Glomerular endothelial cell (primary cell): ENCODE measurements around the gene CDH23. TPM values are rescaled to one million over a fixed set of nuclear protein-coding genes. Genes with fewer than 3 reads are reported as not detected.

Experiments
- DNase-seq: peaks from one replicate; pipeline ENCODE4 v3.0.0-alpha.2; 2011; ENCODE audit warnings: low read depth, low spot score; ENCODE audit errors: extremely low read depth
- total RNA-seq: library from RNA; depleted of rRNA; stranded (reverse); fragments of >200 nt; gene quantifications from 2 replicates; pipeline ENCODE4 v1.2.3, GENCODE V29; 2015

The CDH23 gene
- total RNA-seq, 1 donor from 2014 or later, result not detected

GRCh38 chr10:71530781-71531180 is 134.1 kb downstream of the CDH23 start:
- no peak for DNase-seq

GRCh38 chr10:71531485-71532446 is 135.0 kb downstream of the CDH23 start:
- DNase-seq, result no peak

- DNase-seq, result no peak
Observed at GRCh38 chr10:71532878-71533277, 136.2 kb downstream of the CDH23 start.

GRCh38 chr10:71533936-71534335 is 137.2 kb downstream of the CDH23 start:
- DNase-seq, result no peak

- no peak for DNase-seq
Observed at GRCh38 chr10:71534568-71535194, 138.0 kb downstream of the CDH23 start.

GRCh38 chr10:71536332-71536731 is 139.6 kb downstream of the CDH23 start:
- DNase-seq, result no peak

GRCh38 chr10:71537125-71537524 is 140.4 kb downstream of the CDH23 start:
- no peak for DNase-seq

- DNase-seq, result no peak
Observed at GRCh38 chr10:71537681-71538080, 141.0 kb downstream of the CDH23 start.

GRCh38 chr10:71538608-71539260 is 142.0 kb downstream of the CDH23 start:
- no peak for DNase-seq

- no peak for DNase-seq
Observed at GRCh38 chr10:71539442-71540118, 142.9 kb downstream of the CDH23 start.

- DNase-seq, result no peak
Observed at GRCh38 chr10:71542478-71542877, 145.8 kb downstream of the CDH23 start.

GRCh38 chr10:71543608-71544170 is 147.0 kb downstream of the CDH23 start:
- no peak for DNase-seq

GRCh38 chr10:71545001-71545400 is 148.3 kb downstream of the CDH23 start:
- no peak for DNase-seq

- no peak for DNase-seq
Observed at GRCh38 chr10:71546220-71546619, 149.5 kb downstream of the CDH23 start.

GRCh38 chr10:71547312-71547711 is 150.6 kb downstream of the CDH23 start:
- no peak for DNase-seq

- DNase-seq, result no peak
Observed at GRCh38 chr10:71547876-71548846, 151.4 kb downstream of the CDH23 start.

- DNase-seq, result no peak
Observed at GRCh38 chr10:71549766-71550533, 153.2 kb downstream of the CDH23 start.

GRCh38 chr10:71550628-71551027 is 153.9 kb downstream of the CDH23 start:
- no peak for DNase-seq

GRCh38 chr10:71551970-71552369 is 155.2 kb downstream of the CDH23 start:
- DNase-seq, result no peak
